Uterus (tissue), 2 donors: Measurements from ENCODE around the gene ST8SIA2.

Experiments used
- CTCF ChIP-seq, 4 experiments: fragments of 200-600 bp in 2 of 4; fragments of 450-650 bp in 2 of 4; sonication (generic) in 2 of 4; IDR thresholded peaks; one replicate each; pipeline ENCODE4 v1.5.1; 2016 to 2019; ENCODE audit warnings: antibody characterized with exemption in 4 of 4, mild to moderate bottlenecking in 2 of 4, moderate library complexity in 1 of 4
- POLR2A ChIP-seq, 2 donors: fragments of 450-650 bp; IDR thresholded peaks; one replicate each; pipeline ENCODE4 v1.6.1; 2016; ENCODE audit warnings: antibody characterized with exemption in 2 of 2, mild to moderate bottlenecking in 1 of 2, moderate library complexity in 1 of 2

- TF ChIP-seq CTCF (IDR thresholded peaks at IDR 0.05) (no peak), POLR2A (IDR thresholded peaks at IDR 0.05) (no peak)
These were observed 112.8 kb downstream of the ST8SIA2 start for GRCh38 chr15:92506506-92506905.
